ENCODE measurements around the gene VPS18. TPM values are rescaled to one million over a fixed set of nuclear protein-coding genes. Genes with fewer than 3 reads are reported as not detected.

The VPS18 gene, protein sequence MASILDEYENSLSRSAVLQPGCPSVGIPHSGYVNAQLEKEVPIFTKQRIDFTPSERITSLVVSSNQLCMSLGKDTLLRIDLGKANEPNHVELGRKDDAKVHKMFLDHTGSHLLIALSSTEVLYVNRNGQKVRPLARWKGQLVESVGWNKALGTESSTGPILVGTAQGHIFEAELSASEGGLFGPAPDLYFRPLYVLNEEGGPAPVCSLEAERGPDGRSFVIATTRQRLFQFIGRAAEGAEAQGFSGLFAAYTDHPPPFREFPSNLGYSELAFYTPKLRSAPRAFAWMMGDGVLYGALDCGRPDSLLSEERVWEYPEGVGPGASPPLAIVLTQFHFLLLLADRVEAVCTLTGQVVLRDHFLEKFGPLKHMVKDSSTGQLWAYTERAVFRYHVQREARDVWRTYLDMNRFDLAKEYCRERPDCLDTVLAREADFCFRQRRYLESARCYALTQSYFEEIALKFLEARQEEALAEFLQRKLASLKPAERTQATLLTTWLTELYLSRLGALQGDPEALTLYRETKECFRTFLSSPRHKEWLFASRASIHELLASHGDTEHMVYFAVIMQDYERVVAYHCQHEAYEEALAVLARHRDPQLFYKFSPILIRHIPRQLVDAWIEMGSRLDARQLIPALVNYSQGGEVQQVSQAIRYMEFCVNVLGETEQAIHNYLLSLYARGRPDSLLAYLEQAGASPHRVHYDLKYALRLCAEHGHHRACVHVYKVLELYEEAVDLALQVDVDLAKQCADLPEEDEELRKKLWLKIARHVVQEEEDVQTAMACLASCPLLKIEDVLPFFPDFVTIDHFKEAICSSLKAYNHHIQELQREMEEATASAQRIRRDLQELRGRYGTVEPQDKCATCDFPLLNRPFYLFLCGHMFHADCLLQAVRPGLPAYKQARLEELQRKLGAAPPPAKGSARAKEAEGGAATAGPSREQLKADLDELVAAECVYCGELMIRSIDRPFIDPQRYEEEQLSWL
- total RNA-seq, result 10 to 100 TPM; 14.1 to 21.1 (median 18.0) TPM
- long read RNA-seq, donor 1, transcript VPS18-201 (5 exons, 3,895 nt), result major isoform, 31 of 54 reads
- long read RNA-seq, donor 1, partial matches to known transcripts, result 17 of 54 reads
- long read RNA-seq, donor 1, other reads (novel, unspliced or antisense), result 5 of 54 reads
- long read RNA-seq, donor 2, partial matches to known transcripts, result 2 of 5 reads
- long read RNA-seq, donor 2, other reads (novel, unspliced or antisense), result 1 of 5 reads

DNA sequence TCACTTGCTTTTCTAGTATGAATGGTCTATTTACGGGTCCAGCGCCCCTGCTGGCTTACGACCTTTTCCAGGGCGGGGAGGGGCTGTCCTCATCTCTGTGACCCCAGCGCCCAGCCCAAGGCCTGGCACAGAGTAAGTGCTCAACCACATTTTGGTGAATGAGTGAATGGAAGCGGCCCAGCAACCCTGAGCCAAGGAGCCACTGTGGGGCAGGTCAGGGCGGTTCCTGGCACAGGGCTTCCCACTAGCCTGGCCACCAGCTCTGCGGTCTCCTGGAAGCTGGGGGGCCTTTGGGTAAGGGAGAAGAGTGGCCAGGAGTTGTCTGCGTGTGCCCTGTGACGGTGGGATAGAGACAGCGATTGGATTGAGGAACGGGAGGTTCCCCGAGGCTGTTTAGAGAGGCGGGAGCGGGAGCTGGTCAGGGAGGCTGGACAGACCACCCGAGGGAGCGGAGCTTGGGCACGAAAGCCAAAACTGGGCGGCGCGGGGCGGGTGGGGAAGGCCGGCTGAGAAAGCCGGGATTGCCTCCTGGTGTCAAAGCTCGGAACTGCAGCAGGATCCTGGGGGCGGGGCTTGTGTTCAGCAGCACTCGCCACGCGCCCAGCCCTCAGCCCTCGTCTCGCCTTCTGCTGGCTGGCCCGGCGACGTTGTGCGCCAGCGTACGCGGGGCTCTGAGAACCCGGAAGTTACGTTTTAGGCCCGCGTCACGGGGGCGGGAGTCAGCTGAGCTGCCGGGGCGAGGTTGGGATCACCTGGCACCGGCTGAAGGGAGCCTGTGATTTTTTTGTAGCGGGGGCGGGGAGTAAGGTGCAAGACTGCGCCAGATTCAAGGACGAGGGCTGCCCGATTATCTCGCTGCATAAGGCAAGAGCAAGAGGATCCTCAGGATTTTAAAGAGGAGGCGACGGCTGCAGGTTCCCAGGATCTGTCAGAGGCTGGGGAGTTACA, at the start of gene VPS18:
Gene VPS18, plus strand, starts transcription at position 718 of the 948 bp plus-strand sequence. CDS start 319 bp downstream, outside the sequence.
- Histone ChIP-seq H3K4me1 (ENCODE audit: low read depth) (peaks cover 11% of the 10 kb centered on the region), H3K9me3 (no peaks in the 10 kb centered on the region), H3K4me3 (peak within 1 kb of the TSS; percentile 54), H3K36me3 (ENCODE audit: low read depth) (no peaks in the 10 kb centered on the region)
- TF ChIP-seq, protein P1, sequence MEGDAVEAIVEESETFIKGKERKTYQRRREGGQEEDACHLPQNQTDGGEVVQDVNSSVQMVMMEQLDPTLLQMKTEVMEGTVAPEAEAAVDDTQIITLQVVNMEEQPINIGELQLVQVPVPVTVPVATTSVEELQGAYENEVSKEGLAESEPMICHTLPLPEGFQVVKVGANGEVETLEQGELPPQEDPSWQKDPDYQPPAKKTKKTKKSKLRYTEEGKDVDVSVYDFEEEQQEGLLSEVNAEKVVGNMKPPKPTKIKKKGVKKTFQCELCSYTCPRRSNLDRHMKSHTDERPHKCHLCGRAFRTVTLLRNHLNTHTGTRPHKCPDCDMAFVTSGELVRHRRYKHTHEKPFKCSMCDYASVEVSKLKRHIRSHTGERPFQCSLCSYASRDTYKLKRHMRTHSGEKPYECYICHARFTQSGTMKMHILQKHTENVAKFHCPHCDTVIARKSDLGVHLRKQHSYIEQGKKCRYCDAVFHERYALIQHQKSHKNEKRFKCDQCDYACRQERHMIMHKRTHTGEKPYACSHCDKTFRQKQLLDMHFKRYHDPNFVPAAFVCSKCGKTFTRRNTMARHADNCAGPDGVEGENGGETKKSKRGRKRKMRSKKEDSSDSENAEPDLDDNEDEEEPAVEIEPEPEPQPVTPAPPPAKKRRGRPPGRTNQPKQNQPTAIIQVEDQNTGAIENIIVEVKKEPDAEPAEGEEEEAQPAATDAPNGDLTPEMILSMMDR (IDR thresholded peaks at IDR 0.05), result peak; percentile 100
- intact Hi-C loops (cut with DNase I, micrococcal nuclease), result loop anchor here (2.0 to 5.0 kb wide), 2 partner anchors 37 kb away; no protein-coding TSS in a partner anchor
- peak; percentile 95 for ATAC-seq
- DNase-seq, result peak; percentile 99 to 100 (median 100)

- ATAC-seq (peak; percentile 7), DNase-seq (peak in 2 of 3 donors; percentile 51 to 69)
- intact Hi-C loops (cut with DNase I, micrococcal nuclease), result no loop called here
Measured at GRCh38 chr15:40844696-40845030, 49.6 kb upstream of the VPS18 start.

GRCh38 chr15:40845036-40845435, 49.2 kb upstream of the VPS18 start:
- ATAC-seq, result no peak
- no peak for DNase-seq
- H3K4me1 ChIP-seq (ENCODE audit: low read depth), result peaks cover 11% of the 10 kb centered on the region
- H3K9me3 ChIP-seq, result no peaks in the 10 kb centered on the region
- no peaks in the 10 kb centered on the region for H3K36me3 ChIP-seq (ENCODE audit: low read depth)
- peak overlapping the region; percentile 65 for H3K4me3 ChIP-seq
- TF ChIP-seq, protein P1 (IDR thresholded peaks at IDR 0.05), result no peak
- intact Hi-C loops (cut with DNase I, micrococcal nuclease), result no loop called here

More at GRCh38 chr15:40844696-40845030, 49.6 kb upstream of the VPS18 start:
- peaks cover 11% of the 10 kb centered on the region for H3K4me1 ChIP-seq (ENCODE audit: low read depth)
- peak overlapping the region; percentile 65 for H3K4me3 ChIP-seq
- no peaks in the 10 kb centered on the region for H3K9me3 ChIP-seq
- TF ChIP-seq, protein P1 (IDR thresholded peaks at IDR 0.05), result no peak
- H3K36me3 ChIP-seq (ENCODE audit: low read depth), result no peaks in the 10 kb centered on the region

- TF ChIP-seq, protein P1 (IDR thresholded peaks at IDR 0.05), result no peak
- H3K4me1 ChIP-seq (ENCODE audit: low read depth), result peaks cover 15% of the 10 kb centered on the region
Measured at GRCh38 chr15:40845511-40846284, 48.6 kb upstream of the VPS18 start.

More at GRCh38 chr15:40845511-40846284, 48.6 kb upstream of the VPS18 start:
- no peaks in the 10 kb centered on the region for H3K9me3 ChIP-seq
- peak; percentile 77 for ATAC-seq
- peak; percentile 80 to 89 (median 86) for DNase-seq
- peak overlapping the region; percentile 65 for H3K4me3 ChIP-seq
- intact Hi-C loops (cut with DNase I, micrococcal nuclease), result no loop called here
- no peaks in the 10 kb centered on the region for H3K36me3 ChIP-seq (ENCODE audit: low read depth)
